Uterus (tissue), 4 donors: ENCODE results near the gene RGS6. TPM values are rescaled to one million over a fixed set of nuclear protein-coding genes. Genes with fewer than 3 reads are reported as not detected.

Experiments used
- DNase-seq, 2 donors: peaks; one replicate each; pipeline ENCODE4 v3.0.0-alpha.2; 2019 to 2020
- H3K27ac ChIP-seq, 2 donors: fragments of 200-600 bp; sonication (generic); 1 replicate in 1 of 2; 2 replicates in 1 of 2; pipeline ENCODE4 v1.5.1; 2016 to 2018
- H3K27me3 ChIP-seq, 2 donors: fragments of 200-600 bp; sonication (generic); one replicate each; pipeline ENCODE4 v1.5.1; 2018 to 2019; ENCODE audit warnings: control low read depth in 1 of 2
- H3K36me3 ChIP-seq, 2 donors: fragments of 200-600 bp; sonication (generic); one replicate each; pipeline ENCODE4 v1.5.1; 2019; ENCODE audit warnings: control low read depth in 1 of 2
- H3K4me1 ChIP-seq, 2 donors: fragments of 200-600 bp; sonication (generic); one replicate each; pipeline ENCODE4 v1.5.1; 2018 to 2019; ENCODE audit warnings: control low read depth in 1 of 2
- H3K4me3 ChIP-seq, 2 donors: fragments of 200-600 bp; sonication (generic); 1 replicate in 1 of 2; 2 replicates in 1 of 2; pipeline ENCODE4 v1.5.1; 2018 to 2019; ENCODE audit warnings: mild to moderate bottlenecking in 1 of 2
- H3K9me3 ChIP-seq, 2 donors: fragments of 200-600 bp; sonication (generic); one replicate each; pipeline ENCODE4 v1.5.1; 2019; ENCODE audit warnings: control low read depth in 1 of 2
- CTCF ChIP-seq, 4 experiments: fragments of 200-600 bp in 2 of 4; fragments of 450-650 bp in 2 of 4; sonication (generic) in 2 of 4; IDR thresholded peaks; one replicate each; pipeline ENCODE4 v1.5.1; 2016 to 2019; ENCODE audit warnings: antibody characterized with exemption in 4 of 4, mild to moderate bottlenecking in 2 of 4, moderate library complexity in 1 of 4
- POLR2A ChIP-seq, 2 donors: fragments of 450-650 bp; IDR thresholded peaks; one replicate each; pipeline ENCODE4 v1.6.1; 2016; ENCODE audit warnings: antibody characterized with exemption in 2 of 2, mild to moderate bottlenecking in 1 of 2, moderate library complexity in 1 of 2
- intact Hi-C: fragments of 100-400 bp; cut with DNase I; formaldehyde crosslinking; loops from one replicate; pipeline ENCODE4 v1.15.1; 2023; ENCODE audit warnings: low total_unique reads
- total RNA-seq, 4 donors: library from RNA; depleted of rRNA in 3 of 4; stranded (reverse); fragments of >200 nt in 3 of 4; gene quantifications; one replicate each; pipeline versions ENCODE4 v1.1.0 to v1.2.4, GENCODE V29; 2014 to 2023
- donor health status: DM: yes; HTN: yes; CAD: no.

Gene RGS6
- total RNA-seq, 4 donors from 2014 or later: 1.0 to 7.4 (median 6.2) TPM; not detected in 1

- no peak overlapping the region for H3K27ac ChIP-seq
- no peaks in the 10 kb centered on the region for H3K4me1 ChIP-seq
- intact Hi-C loops: no loop called here
- DNase-seq: no peak
- TF ChIP-seq POLR2A (IDR thresholded peaks at IDR 0.05): no peak
- no peak for TF ChIP-seq CTCF (IDR thresholded peaks at IDR 0.05)
- no peaks in the 10 kb centered on the region for H3K27me3 ChIP-seq
- H3K4me3 ChIP-seq: no peak overlapping the region
- no peaks in the 10 kb centered on the region for H3K36me3 ChIP-seq
- H3K9me3 ChIP-seq: no peaks in the 10 kb centered on the region
These were observed 568.1 kb downstream of the RGS6 start for GRCh38 chr14:72500234-72500838.

- DNase-seq: no peak
- intact Hi-C loops: no loop called here
- no peaks in the 10 kb centered on the region for H3K9me3 ChIP-seq
- no peaks in the 10 kb centered on the region for H3K4me1 ChIP-seq
- no peak overlapping the region for H3K4me3 ChIP-seq
- H3K27ac ChIP-seq: no peak overlapping the region
- TF ChIP-seq POLR2A (IDR thresholded peaks at IDR 0.05): no peak
- TF ChIP-seq CTCF (IDR thresholded peaks at IDR 0.05): no peak
- H3K36me3 ChIP-seq: no peaks in the 10 kb centered on the region
- H3K27me3 ChIP-seq: no peaks in the 10 kb centered on the region
These were observed 569.2 kb downstream of the RGS6 start for GRCh38 chr14:72501439-72501838.

- Histone ChIP-seq H3K4me3 (no peak overlapping the region), H3K4me1 (no peaks in the 10 kb centered on the region), H3K9me3 (no peaks in the 10 kb centered on the region), H3K36me3 (no peaks in the 10 kb centered on the region), H3K27me3 (no peaks in the 10 kb centered on the region), H3K27ac (no peak overlapping the region)
- TF ChIP-seq CTCF (IDR thresholded peaks at IDR 0.05) (no peak), POLR2A (IDR thresholded peaks at IDR 0.05) (no peak)
- DNase-seq: no peak
- intact Hi-C loops: no loop called here
These were observed 571.0 kb downstream of the RGS6 start for GRCh38 chr14:72503271-72503670.

- intact Hi-C loops: no loop called here
- H3K27me3 ChIP-seq: no peaks in the 10 kb centered on the region
- H3K27ac ChIP-seq: no peak overlapping the region
- H3K4me3 ChIP-seq: no peak overlapping the region
- no peaks in the 10 kb centered on the region for H3K36me3 ChIP-seq
- DNase-seq: no peak
- no peaks in the 10 kb centered on the region for H3K4me1 ChIP-seq
- no peaks in the 10 kb centered on the region for H3K9me3 ChIP-seq
- no peak for TF ChIP-seq POLR2A (IDR thresholded peaks at IDR 0.05)
- TF ChIP-seq CTCF (IDR thresholded peaks at IDR 0.05): no peak
These were observed 571.6 kb downstream of the RGS6 start for GRCh38 chr14:72503696-72504368.

- no peaks in the 10 kb centered on the region for H3K9me3 ChIP-seq
- H3K4me1 ChIP-seq: no peaks in the 10 kb centered on the region
- intact Hi-C loops: no loop called here
- no peak for DNase-seq
- no peak overlapping the region for H3K27ac ChIP-seq
- no peak for TF ChIP-seq CTCF (IDR thresholded peaks at IDR 0.05)
- TF ChIP-seq POLR2A (IDR thresholded peaks at IDR 0.05): no peak
- no peaks in the 10 kb centered on the region for H3K36me3 ChIP-seq
- no peak overlapping the region for H3K4me3 ChIP-seq
- no peaks in the 10 kb centered on the region for H3K27me3 ChIP-seq
These were observed 578.3 kb downstream of the RGS6 start for GRCh38 chr14:72510566-72510965.
